Measurements from ENCODE around the gene PLD4.

Gene PLD4

GRCh38 chr14:104972301-104973134, 47.8 kb downstream of the PLD4 start:
- TF ChIP-seq POLR2A (IDR thresholded peaks at IDR 0.05; ENCODE audit: low read length) (no peak), GATA1 (IDR thresholded peaks at IDR 0.05; ENCODE audit: low read depth, low read length) (no peak)
- DNase-seq, result no peak

- TF ChIP-seq POLR2A (IDR thresholded peaks at IDR 0.05; ENCODE audit: low read length), result no peak
- TF ChIP-seq GATA1 (IDR thresholded peaks at IDR 0.05; ENCODE audit: low read depth, low read length), result no peak
- no peak for DNase-seq
These were observed 48.4 kb downstream of the PLD4 start for GRCh38 chr14:104973135-104973384.

GRCh38 chr14:104973385-104974145, 48.9 kb downstream of the PLD4 start:
- no peak for DNase-seq
- TF ChIP-seq POLR2A (IDR thresholded peaks at IDR 0.05; ENCODE audit: low read length) (no peak), GATA1 (IDR thresholded peaks at IDR 0.05; ENCODE audit: low read depth, low read length) (no peak)

GRCh38 chr14:104974146-104974541, 49.5 kb downstream of the PLD4 start:
- DNase-seq, result no peak
- TF ChIP-seq POLR2A (IDR thresholded peaks at IDR 0.05; ENCODE audit: low read length) (no peak), GATA1 (IDR thresholded peaks at IDR 0.05; ENCODE audit: low read depth, low read length) (no peak)

GRCh38 chr14:104974665-104975390, 50.1 kb downstream of the PLD4 start:
- no peak for TF ChIP-seq POLR2A (IDR thresholded peaks at IDR 0.05; ENCODE audit: low read length)
- no peak for TF ChIP-seq GATA1 (IDR thresholded peaks at IDR 0.05; ENCODE audit: low read depth, low read length)
- DNase-seq, result no peak

- TF ChIP-seq POLR2A (IDR thresholded peaks at IDR 0.05; ENCODE audit: low read length), result no peak
- no peak for TF ChIP-seq GATA1 (IDR thresholded peaks at IDR 0.05; ENCODE audit: low read depth, low read length)
- DNase-seq, result peak in 1 of 2 experiments; percentile 24
These were observed 51.0 kb downstream of the PLD4 start for GRCh38 chr14:104975481-104976197.

- DNase-seq, result peak; percentile 80 to 90
- TF ChIP-seq GATA1 (IDR thresholded peaks at IDR 0.05; ENCODE audit: low read depth, low read length), result no peak
- TF ChIP-seq POLR2A (IDR thresholded peaks at IDR 0.05; ENCODE audit: low read length), result no peak
These were observed 51.7 kb downstream of the PLD4 start for GRCh38 chr14:104976198-104977007.

GRCh38 chr14:104977008-104977680, 52.5 kb downstream of the PLD4 start:
- TF ChIP-seq GATA1 (IDR thresholded peaks at IDR 0.05; ENCODE audit: low read depth, low read length), result no peak
- TF ChIP-seq POLR2A (IDR thresholded peaks at IDR 0.05; ENCODE audit: low read length), result no peak
- no peak for DNase-seq

GRCh38 chr14:104977681-104978653, 53.3 kb downstream of the PLD4 start, which contains the start of gene AHNAK2:
TSS of gene AHNAK2 (minus strand) at chr14:104978374. CDS start at chr14:104978237, 137 bp downstream.
- TF ChIP-seq POLR2A (IDR thresholded peaks at IDR 0.05; ENCODE audit: low read length), result no peak
- no peak for TF ChIP-seq GATA1 (IDR thresholded peaks at IDR 0.05; ENCODE audit: low read depth, low read length)
- DNase-seq, result peak; percentile 85 to 86

GRCh38 chr14:104978746-104979691, 54.3 kb downstream of the PLD4 start:
- TF ChIP-seq POLR2A (IDR thresholded peaks at IDR 0.05; ENCODE audit: low read length) (no peak), GATA1 (IDR thresholded peaks at IDR 0.05; ENCODE audit: low read depth, low read length) (no peak)
- peak in 1 of 2 experiments; percentile 40 for DNase-seq

Data from erythroblast (primary cell).